IPS DF 19.7 (cell line): ENCODE data around the gene ATG4D.
"Not testable (repeated sequence)": the region's sequence is repeated elsewhere in the genome, so short reads cannot be mapped to it uniquely, and the experiment has no call there.

Experiments used
- DNase-seq: peaks from one replicate; pipeline ENCODE4 v3.0.0-alpha.2; 2013; ENCODE audit warnings: low read depth, low spot score

Gene ATG4D

DNA sequence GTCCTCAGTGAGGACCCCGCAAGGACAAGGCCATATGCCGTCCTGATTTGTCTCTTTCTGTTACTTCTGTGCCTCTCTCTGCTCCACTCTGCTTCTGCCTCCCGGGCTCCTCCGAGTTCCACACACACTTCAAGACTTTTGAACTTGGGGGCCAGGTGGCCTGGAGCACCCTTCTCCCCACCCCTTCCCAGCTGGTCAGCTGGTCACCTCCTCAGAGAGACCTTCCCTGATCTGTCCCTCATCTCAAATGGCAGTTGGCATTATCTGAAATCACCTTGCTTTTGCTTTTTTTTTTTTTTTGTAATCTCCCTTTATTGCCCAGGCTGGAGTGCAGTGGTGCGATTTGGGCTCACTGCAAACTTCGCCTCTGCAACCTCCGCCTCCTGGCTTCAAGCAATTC, 24.3 kb upstream of the ATG4D start:
- DNase-seq, result no peak

DNA sequence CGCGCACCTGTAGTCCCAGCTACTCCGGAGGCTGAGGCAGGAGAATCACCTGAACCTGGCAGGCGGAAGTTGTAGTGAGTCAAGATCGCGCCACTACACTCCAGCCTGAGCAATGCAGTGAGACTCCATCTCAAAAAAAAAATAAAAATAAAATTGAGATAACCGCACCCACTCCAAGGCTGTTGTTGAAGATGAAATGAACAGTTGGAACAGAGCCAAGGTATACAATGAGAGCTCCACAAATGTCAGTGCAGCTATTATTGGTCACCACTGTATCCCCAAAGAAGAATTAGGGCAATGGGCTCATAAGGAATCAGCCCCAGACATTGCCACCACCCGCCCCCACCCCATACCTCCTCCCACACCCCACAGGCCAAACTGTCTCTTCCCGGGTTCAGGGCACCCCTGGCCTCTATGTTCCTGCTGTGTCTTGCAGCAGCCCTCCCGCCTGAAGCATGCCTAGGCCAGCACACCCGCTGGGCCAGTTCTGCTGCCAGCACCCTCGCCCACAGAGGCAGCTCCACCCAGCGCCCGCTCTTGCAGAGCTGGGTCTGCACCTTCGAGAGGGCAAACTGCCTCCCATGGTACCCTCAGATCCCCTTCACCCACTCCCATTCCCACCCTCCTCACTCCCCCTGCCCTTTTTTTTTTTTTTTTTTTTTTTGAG, 22.9 kb upstream of the ATG4D start:
- DNase-seq, result no peak

DNA sequence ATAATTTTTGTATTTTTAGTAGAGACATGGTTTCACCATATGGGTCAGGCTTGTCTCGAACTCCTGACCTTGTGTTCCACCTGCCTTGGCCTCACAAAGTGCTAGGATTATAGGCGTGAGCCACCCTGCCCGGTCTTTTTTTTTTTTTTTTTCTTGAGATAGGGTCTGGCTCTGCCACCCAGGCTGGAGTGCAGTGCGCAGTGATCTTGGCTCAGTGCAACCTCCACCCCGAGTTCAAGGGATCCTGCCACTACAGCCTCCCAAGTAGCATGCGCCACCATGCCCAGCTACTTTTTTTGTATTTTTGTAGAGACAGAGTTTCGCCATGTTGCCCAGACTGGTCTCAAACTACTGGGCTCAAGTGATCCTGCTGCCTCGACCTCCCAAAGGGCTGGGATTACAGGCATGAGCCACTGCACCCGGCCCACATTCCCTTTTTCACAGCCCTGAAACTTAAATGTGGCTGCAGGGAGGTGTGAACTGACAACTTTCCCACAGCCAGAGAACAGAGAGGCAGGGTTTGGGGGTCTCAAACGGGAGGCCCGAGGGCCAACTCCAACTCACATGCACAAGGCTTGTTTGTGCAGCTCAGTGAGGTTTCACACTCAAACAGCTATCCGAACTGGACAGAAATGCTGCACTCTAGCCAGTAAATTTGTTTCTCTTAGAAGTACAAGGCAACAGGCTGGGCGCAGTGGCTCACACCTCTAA, 22.1 kb upstream of the ATG4D start:
- no peak for DNase-seq

DNA sequence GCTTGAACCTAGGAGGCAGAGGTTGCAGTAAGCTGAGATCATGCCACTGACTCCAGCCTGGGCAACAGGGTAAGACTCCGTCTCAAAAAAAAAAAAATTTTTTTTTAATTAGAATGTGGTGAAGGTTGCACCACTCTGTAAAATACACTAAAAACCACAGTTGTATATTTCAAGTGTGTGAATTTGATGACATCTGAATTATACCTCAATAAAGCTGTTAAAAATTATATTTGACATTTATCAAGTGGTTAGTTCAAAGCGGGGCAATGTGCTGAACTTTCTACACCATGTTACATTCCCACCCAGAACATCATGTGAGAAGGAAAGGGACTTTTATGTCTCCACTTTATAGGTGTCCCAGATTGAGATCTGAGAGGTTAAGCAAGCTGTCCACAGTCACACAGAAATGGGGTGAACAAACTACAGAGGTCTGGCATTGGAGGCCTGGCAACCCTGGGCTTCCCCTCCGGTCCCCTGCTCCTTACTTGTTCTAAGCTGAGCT, 20.5 kb upstream of the ATG4D start:
- DNase-seq, result no peak

DNA sequence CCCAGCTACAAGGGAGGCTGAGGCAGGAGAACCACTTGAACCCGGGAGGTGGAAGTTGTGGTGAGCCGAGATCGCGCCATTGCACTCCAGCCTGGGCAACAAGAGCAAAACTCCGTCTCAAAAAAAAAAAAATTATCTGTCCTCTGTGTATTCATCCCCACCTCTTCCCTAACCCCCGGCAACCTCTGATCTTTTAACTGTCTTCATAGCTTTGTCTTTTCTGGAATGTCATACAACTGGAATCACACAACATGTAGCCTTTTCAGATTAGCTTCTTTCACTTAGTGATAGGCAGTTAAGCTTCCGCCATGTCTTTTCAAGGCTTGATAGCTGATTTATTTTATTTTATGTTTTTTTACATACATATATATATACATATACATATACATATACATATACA, 18.1 kb upstream of the ATG4D start:
- no peak for DNase-seq

DNA sequence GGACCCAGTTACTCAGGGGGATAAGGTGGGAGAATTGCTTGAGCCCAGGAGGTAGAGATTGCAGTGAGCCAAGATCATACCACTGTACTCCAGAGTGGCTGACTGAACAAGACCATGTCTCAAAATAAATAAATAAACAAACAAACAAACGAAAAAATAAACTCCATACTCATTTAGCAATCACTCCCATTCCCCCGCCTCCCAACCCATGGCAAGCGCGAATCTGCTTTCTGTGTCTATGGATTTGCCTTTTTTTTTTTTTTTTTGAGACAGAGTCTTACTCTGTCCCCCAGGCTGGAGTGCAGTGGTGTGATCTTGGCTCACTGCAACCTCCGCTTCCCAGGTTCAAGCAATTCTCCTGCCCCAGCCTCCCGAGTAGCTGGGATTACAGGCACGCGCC, 16.8 kb upstream of the ATG4D start:
- not testable (repeated sequence) for DNase-seq

DNA sequence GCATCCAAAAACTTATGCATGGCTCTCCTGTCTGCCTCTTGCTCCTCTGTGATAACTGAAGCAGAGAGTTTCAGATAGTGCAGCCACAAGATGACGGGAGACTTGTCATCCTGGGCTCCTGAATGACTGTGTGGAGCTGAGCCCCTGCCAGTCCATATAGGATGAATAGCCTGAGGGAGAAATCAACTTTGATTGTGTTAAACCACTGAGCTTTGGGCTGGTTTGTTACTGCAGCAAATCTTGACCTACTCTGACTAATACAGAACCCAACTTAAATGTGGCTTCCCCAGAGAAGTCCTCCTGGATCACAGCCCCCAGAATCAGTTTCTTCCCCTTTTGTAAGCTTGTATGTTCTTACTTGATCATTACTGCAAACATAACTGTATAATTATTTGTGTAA, 11.2 kb upstream of the ATG4D start:
- no peak for DNase-seq

DNA sequence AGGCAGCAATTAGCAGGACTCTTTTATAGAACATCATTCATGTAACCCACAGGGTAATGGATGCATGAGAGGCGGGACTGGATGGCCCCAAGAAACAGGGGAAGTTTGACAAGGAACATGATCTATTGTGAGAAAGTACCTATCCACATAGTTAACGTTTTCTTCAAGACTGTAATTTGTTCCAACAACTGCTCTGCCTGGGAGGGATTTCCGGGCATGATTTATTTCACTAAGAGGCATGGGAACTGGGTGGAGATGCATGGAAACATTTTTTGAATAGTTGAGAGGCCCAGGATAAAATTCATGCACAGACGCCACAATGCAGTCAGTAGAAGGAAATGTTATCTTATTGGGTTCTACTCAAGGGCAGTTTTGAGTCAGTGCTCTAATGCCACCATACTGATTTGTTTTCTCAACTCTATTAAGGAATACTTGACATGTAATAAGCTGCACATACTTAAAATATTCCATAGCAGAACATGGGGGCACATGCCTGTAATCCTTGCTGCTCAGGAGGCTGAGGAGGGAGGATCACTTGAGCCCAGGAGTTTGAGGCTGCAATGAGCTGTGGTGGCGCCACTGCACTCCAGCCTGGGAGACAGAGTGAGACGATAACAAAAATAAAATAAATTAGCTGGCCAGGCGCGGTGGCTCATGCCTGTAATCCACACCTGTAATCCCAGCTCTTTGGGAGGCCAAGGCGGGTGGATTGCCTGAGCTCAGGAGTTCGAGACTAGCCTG, 9.9 kb upstream of the ATG4D start:
- no peak for DNase-seq

DNA sequence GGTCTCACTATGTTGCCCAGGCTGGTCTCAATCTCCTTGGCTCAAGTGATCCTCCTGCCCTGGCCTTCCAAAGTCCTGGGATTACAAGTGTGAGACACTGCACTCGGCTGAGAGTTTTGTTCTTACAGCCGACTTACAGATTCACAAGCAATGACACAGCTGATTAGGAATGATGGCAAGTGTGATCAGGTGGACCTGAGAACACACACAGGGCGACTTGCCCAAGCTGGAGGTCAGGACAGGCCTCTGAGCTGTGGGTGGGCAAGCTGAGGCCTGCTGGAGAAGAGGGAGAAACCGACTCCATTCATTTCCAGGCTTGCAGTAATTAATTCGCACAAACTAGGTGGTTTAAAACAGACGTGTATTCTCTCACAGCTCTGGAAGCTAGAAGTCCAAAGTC, 8.1 kb upstream of the ATG4D start:
- DNase-seq, result no peak

DNA sequence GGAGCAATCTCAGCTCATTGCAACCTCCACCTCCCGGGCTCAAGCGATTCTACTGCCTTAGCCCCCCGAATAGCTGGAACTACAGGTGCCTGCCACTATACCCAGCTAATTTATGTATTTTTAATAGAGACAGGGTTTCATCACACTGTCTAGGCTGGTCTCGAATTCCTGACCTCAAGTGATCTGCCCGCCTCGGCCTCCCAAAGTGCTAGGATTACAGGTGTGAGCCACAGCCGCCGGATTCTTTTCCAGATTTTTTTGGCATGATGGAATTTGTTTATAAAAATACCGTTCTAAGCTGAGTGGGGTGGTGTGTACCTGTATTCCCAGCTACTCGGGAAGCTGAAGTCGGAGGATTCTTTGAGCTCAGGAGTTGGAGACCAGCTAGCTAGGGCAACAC, 6.0 kb upstream of the ATG4D start:
- DNase-seq, result no peak

DNA sequence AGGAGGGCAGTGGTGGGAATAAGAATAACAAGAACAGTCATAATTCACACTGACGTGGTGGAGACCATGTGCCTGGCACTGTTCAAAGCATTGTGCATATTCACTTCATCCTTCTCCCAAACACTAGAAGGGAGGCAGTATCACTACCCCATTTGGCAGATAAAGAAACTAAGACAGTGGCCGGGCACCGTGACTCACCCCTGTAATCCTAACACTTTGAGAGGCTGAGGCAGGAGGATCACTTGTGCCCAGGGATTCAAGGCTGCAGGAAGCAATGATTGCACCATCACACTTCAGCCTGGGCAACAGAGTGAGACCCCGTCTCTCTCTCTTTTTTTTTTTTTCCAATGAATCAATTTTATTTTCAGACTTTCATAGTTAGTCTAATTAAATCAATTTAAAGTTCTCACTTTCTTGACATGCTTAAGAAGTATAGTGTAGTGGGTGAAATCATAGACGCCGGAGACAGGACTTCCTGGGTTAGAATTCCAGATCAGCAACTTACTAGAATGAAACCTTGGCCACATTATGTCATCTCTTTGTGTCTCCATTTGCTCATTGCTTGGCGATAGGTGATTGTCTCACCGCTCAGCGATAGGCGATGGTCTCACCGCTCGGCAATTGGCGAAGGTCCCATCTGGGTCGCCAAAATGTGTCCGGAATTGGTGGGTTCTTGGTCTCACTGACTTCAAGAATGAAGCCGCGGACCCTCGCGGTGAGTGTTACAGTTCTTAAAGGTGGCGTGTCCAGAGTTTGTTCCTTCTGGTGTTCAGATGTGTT, 5.3 kb upstream of the ATG4D start:
- DNase-seq, result no peak

DNA sequence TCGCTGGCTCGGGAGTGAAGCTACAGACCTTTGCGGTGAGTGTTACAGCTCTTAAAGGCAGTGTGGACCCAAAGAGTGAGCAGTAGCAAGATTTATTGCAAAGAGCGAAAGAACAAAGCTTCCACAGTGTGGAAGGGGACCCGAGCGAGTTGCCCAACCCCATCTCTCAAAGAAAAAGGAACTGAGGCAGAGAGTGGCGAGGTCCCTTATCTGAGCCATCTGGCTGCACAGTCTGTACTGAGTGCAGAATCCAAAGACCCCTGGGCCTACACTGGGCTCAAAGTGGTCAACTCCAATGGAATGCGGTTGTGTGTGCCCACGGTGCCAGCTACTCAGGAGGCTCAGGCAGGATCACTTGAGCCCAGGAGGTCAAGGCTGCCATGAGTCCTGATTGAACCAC, 4.7 kb upstream of the ATG4D start:
- DNase-seq, result not testable (repeated sequence)

DNA sequence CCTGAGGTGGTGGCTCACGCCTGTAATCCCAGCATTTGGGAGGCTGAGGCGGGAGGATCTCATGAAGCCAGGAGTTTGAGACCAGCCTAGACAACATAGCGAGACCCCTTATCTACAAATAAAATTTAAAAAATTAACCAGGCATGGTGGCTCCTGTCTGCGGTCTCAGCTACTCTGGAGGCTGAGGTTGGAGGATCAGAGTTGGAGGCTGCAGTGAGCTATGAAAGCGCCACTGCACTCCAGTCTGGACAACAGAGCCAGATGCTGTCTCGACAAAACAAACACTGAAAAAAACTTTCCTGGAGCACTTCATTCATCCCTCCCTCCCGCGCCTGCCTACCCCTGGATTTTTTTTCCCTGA, 665 bp upstream of the ATG4D start:
- DNase-seq, result no peak

DNA sequence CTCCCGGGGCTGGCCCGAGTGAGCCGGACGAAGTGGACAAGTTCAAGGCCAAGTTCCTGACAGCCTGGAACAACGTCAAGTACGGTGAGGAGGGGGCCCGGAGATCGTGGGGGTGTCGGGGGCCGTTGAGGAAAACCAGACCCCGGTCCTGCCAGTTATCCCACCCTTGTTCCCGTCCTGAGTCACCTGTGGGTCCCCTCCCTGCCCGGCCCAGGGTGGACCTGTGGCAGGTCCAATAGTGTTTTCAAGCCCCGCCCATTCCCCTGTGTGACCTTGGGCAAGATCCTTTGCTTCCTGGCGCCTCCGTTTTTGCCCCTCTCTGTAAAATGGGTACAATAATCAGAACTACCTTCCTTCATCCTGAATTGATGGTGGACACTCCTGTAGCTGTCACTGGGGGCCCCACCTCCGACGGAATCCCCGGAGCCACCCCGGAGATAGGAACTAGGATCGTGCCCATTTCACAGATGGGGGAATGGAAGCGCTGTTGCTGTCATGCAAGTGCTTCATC, 593 bp downstream of the ATG4D start:
- DNase-seq, result no peak

DNA sequence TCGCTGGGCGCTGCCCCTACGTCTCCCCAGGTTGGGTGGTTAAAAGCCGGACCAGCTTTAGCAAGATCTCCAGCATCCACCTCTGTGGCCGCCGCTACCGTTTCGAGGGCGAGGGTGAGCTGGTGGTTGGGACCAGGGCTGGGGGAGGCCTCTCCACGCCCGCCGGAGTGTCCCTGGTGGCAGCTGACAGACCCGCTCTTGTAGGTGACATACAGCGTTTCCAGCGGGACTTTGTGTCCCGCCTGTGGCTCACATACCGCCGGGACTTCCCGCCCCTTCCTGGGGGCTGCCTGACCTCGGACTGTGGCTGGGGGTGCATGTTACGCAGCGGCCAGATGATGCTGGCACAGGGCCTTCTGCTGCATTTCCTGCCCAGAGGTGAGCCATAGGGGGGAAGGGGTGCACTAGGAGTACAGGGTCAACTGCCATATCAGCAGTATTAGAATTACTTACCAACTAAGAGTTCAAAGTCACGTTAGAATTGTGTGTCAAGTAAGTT, 1.1 kb downstream of the ATG4D start:
- no peak for DNase-seq

DNA sequence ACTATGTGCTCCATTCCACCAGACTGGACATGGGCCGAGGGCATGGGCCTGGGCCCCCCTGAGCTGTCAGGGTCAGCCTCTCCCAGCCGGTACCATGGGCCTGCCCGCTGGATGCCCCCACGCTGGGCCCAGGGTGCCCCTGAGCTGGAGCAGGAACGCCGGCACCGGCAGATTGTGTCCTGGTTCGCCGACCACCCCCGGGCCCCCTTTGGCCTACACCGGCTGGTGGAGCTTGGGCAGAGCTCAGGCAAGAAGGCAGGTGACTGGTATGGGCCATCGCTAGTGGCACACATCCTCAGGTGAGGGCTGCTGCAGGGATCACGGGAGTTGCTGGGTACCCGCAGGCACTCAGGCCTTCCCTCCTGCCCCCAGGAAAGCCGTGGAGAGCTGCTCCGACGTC, 3.1 kb downstream of the ATG4D start:
- no peak for DNase-seq

DNA sequence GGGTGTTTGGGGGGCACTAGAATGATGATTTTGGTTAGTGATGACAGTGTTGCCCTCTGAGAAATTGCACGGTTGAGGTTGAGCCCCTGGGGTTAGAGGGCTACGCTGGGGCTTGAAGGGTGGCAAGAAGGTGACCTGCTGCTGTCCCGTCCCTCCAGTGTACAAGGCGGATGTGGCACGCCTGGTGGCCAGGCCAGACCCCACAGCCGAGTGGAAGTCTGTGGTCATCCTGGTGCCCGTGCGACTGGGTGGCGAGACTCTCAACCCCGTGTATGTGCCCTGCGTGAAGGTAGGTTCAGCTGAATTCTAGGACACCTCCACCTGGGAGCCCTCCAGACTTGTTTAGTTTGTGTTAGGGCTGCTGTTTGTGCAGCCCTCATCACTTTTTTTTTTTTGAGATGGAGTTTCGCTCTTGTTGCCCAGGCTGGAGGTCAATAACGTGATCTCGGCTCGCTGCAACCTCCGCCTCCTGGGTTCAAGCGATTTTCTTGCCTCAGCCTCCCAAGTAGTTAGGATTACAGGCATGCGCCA, 5.1 kb downstream of the ATG4D start:
- no peak for DNase-seq

DNA sequence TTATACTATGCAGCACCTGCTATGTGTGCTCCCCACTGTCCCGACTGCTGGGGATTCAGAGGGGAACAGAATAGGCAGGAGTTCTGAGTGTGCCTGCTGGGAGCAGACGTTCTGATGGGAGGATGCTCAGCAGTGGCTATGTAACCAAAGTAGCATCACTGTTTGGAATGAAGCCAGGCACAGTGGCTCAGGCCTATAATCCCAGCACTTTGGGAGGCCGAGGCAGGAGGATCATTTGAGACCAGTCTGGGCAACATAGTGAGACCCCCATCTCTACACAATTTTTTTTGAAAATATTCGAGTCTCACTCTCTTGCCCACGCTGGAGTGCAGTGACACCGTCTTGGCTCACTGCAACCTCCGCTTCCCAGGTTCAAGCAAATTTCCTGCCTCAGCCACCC, 6.0 kb downstream of the ATG4D start:
- no peak for DNase-seq

DNA sequence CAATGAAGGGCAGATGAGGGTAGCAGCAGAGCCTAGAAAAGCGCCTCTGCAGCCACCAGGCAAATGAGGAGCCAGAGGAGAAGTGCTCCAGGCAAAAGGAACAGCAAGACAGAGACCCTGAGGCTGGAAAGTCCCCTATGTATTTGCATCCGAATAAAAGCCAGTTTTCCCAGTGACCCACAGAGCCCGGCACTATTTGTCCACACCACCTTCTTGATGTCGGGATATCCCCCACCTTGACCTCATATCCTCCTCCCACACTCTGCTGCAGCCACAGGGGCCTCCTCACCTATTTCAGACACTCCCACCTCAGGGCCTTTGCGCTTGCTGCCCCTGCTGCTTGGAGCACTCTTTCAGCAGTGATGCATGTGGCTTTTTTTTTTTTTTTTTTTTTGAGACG, 6.6 kb downstream of the ATG4D start:
- no peak for DNase-seq

DNA sequence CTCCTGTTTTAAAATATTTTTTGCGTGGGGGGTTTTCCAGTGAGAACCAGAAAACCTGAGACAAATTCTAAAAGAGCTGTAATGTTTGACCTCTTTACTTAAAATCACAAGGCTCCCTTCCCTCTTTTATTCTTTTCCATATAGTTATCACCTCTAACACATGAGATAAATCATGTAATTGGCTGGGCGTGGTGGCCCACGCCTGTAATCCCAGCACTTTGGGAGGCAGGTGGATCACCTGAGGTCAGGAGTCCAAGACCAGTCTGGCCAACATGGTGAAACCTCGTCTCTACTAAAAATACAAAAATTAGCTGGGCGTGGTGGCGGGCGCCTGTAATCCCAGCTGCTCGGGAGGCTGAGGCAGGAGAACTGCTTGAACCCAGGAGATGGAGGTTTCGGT, 7.3 kb downstream of the ATG4D start:
- DNase-seq, result not testable (repeated sequence)

DNA sequence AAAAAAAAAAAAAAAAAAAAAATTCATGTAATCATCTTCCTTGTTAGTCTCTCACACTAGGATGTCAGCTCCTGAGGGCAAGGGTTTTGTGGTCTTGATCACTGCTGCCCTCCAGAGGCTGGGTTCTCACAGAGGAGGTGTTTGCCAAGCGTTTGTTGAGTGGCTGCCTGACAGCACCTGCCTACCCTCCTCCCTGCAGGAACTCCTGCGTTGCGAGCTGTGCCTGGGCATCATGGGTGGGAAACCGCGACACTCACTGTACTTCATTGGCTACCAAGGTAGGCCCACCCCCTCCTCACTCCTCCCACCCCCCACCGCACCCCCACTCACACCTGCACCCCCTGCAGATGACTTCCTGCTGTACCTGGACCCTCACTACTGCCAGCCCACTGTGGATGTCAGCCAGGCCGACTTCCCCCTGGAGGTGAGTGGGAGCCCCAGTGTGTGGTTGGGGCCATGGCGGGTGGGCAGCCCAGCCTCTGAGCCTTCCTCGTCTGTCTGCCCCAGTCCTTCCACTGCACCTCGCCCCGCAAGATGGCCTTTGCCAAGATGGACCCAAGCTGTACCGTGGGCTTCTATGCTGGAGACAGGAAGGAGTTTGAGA, 8.1 kb downstream of the ATG4D start:
- DNase-seq, result no peak
